Uterus (tissue), 4 donors: ENCODE results near the gene NRG3. TPM values are rescaled to one million over a fixed set of nuclear protein-coding genes. Genes with fewer than 3 reads are reported as not detected.

Source experiments
- DNase-seq, 2 donors: peaks; one replicate each; pipeline ENCODE4 v3.0.0-alpha.2; 2019 to 2020
- H3K27ac ChIP-seq, 2 donors: fragments of 200-600 bp; sonication (generic); 1 replicate in 1 of 2; 2 replicates in 1 of 2; pipeline ENCODE4 v1.5.1; 2016 to 2018
- H3K27me3 ChIP-seq, 2 donors: fragments of 200-600 bp; sonication (generic); one replicate each; pipeline ENCODE4 v1.5.1; 2018 to 2019; ENCODE audit warnings: control low read depth in 1 of 2
- H3K36me3 ChIP-seq, 2 donors: fragments of 200-600 bp; sonication (generic); one replicate each; pipeline ENCODE4 v1.5.1; 2019; ENCODE audit warnings: control low read depth in 1 of 2
- H3K4me1 ChIP-seq, 2 donors: fragments of 200-600 bp; sonication (generic); one replicate each; pipeline ENCODE4 v1.5.1; 2018 to 2019; ENCODE audit warnings: control low read depth in 1 of 2
- H3K4me3 ChIP-seq, 2 donors: fragments of 200-600 bp; sonication (generic); 1 replicate in 1 of 2; 2 replicates in 1 of 2; pipeline ENCODE4 v1.5.1; 2018 to 2019; ENCODE audit warnings: mild to moderate bottlenecking in 1 of 2
- H3K9me3 ChIP-seq, 2 donors: fragments of 200-600 bp; sonication (generic); one replicate each; pipeline ENCODE4 v1.5.1; 2019; ENCODE audit warnings: control low read depth in 1 of 2
- CTCF ChIP-seq, 4 experiments: fragments of 200-600 bp in 2 of 4; fragments of 450-650 bp in 2 of 4; sonication (generic) in 2 of 4; IDR thresholded peaks; one replicate each; pipeline ENCODE4 v1.5.1; 2016 to 2019; ENCODE audit warnings: antibody characterized with exemption in 4 of 4, mild to moderate bottlenecking in 2 of 4, moderate library complexity in 1 of 4
- POLR2A ChIP-seq, 2 donors: fragments of 450-650 bp; IDR thresholded peaks; one replicate each; pipeline ENCODE4 v1.6.1; 2016; ENCODE audit warnings: antibody characterized with exemption in 2 of 2, mild to moderate bottlenecking in 1 of 2, moderate library complexity in 1 of 2
- intact Hi-C: fragments of 100-400 bp; cut with DNase I; formaldehyde crosslinking; loops from one replicate; pipeline ENCODE4 v1.15.1; 2023; ENCODE audit warnings: low total_unique reads
- total RNA-seq, 4 donors: library from RNA; depleted of rRNA in 3 of 4; stranded (reverse); fragments of >200 nt in 3 of 4; gene quantifications; one replicate each; pipeline versions ENCODE4 v1.1.0 to v1.2.4, GENCODE V29; 2014 to 2023
- donor health status: DM: yes; HTN: yes; CAD: no.

Gene NRG3
- 1 to 10 TPM in 1 of 4 donors, under 1 TPM in 1, not detected in 2; 0.27 to 1.0 TPM for total RNA-seq

DNA sequence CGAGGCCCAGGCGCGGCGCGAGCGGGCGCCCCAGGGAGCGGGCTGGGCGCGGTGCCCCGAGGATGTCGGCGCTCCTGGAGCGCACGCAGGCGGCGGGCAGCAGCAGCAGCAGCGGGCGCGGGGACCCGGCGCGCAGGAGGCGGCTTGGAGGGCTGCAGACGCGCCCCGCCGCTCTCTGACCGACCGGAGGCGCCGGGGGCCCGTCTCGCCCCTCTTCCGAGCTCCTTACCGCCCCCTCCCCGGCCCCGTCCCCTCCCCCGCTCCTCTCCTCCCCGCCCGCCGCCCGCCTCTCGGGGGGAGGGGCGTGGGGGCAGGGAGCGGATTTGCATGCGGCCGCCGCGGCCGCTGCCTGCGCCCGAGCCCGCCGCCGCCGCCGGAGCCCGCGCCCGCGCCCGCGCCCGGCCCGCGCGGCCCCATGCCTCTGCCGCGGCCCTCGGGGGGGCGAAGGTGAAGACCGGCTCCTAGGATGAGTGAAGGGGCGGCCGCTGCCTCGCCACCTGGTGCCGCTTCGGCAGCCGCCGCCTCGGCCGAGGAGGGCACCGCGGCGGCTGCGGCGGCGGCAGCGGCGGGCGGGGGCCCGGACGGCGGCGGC lies at the start of gene NRG3:
Gene NRG3 (plus strand): TSS at position 320 of the 592 bp plus-strand sequence.
- Histone ChIP-seq H3K36me3 (no peaks in the 10 kb centered on the region), H3K27ac (no peak within 1 kb of the TSS), H3K27me3 (peaks cover 4 to 26% of the 10 kb centered on the region in 2 donors), H3K9me3 (no peaks in the 10 kb centered on the region), H3K4me1 (peaks cover 0 to 15% of the 10 kb centered on the region in 2 donors), H3K4me3 (no peak within 1 kb of the TSS)
- intact Hi-C loops, result no loop called here
- TF ChIP-seq POLR2A (IDR thresholded peaks at IDR 0.05) (no peak), CTCF (IDR thresholded peaks at IDR 0.05) (no peak)
- no peak for DNase-seq

- TF ChIP-seq POLR2A (IDR thresholded peaks at IDR 0.05) (no peak), CTCF (IDR thresholded peaks at IDR 0.05) (no peak)
- Histone ChIP-seq H3K27ac (no peak overlapping the region), H3K27me3 (no peaks in the 10 kb centered on the region), H3K36me3 (no peaks in the 10 kb centered on the region), H3K4me3 (no peak overlapping the region), H3K9me3 (no peaks in the 10 kb centered on the region), H3K4me1 (no peaks in the 10 kb centered on the region)
- no peak for DNase-seq
- intact Hi-C loops, result no loop called here
Observed at GRCh38 chr10:81828251-81828650, 46.7 kb upstream of the NRG3 start.

DNA sequence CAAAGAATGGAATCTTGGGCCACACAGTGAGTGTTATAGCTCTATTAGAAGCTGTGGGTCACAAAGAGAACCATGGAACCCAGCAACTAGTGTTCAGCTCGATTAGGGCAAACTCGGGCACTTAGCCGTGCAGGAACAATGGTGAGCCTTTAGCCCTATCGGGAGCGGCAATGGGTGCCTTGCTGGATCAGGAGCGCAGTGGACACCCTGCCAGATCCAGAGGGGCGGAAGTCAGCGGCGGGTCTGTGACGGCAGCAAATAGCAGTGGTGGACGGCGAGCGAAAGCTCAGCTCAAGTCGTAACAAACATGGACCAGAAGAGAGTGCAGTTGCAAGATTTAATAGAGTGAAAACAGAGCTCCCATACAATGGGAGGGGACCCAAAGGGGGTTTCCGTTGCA lies 43.9 kb upstream of the NRG3 start:
- H3K27me3 ChIP-seq, result no peaks in the 10 kb centered on the region
- TF ChIP-seq CTCF (IDR thresholded peaks at IDR 0.05) (no peak), POLR2A (IDR thresholded peaks at IDR 0.05) (no peak)
- H3K27ac ChIP-seq, result no peak overlapping the region
- H3K4me1 ChIP-seq, result no peaks in the 10 kb centered on the region
- no peak overlapping the region for H3K4me3 ChIP-seq
- intact Hi-C loops, result no loop called here
- H3K36me3 ChIP-seq, result no peaks in the 10 kb centered on the region
- DNase-seq, result no peak
- no peaks in the 10 kb centered on the region for H3K9me3 ChIP-seq

DNA sequence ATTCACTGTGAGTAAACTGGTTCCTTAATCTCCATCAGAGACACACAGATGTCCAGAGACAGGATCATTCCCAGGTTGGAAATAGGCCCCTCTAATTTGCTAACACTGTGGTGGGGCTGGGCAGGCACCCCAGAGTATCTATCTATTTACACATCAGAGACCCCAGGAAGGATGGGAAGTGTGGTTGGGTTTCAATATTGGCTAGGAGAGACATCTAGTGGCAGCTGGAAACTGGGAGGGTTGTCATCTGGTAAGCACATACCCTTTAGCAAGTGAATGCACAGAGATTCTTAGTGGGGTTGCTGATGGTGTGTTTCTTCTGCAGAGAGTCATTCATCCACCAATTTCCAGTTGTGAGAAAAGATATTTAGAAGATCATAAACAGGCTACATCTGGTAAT lies 36.0 kb upstream of the NRG3 start:
- intact Hi-C loops, result no loop called here
- no peak overlapping the region for H3K27ac ChIP-seq

DNA sequence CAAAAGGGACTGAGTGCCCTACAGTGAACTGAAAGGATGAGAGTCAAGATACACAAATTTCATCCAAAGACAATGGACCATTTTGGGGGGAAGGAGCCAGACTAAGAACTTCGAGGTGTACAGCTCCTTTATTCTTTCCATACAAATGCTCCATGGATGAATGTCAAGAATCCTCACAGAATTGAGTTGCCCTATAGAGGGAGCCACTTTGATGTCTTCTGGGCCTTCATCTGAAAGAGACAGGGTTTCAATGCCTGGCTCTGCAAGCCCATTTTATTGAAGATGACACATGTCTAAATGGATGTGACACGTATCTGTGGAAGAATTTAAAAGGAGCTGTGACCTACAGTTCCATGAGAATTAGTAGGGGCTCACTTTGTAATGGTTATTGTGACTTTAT lies 32.0 kb upstream of the NRG3 start:
- no peaks in the 10 kb centered on the region for H3K4me1 ChIP-seq
- H3K27ac ChIP-seq, result no peak overlapping the region
- no peaks in the 10 kb centered on the region for H3K36me3 ChIP-seq
- no peaks in the 10 kb centered on the region for H3K27me3 ChIP-seq
- intact Hi-C loops, result no loop called here
- TF ChIP-seq POLR2A (IDR thresholded peaks at IDR 0.05) (no peak), CTCF (IDR thresholded peaks at IDR 0.05) (no peak)
- H3K9me3 ChIP-seq, result no peaks in the 10 kb centered on the region
- no peak overlapping the region for H3K4me3 ChIP-seq
- no peak for DNase-seq

More for the DNA sequence above, 36.0 kb upstream of the NRG3 start:
- Histone ChIP-seq H3K4me3 (no peak overlapping the region), H3K36me3 (no peaks in the 10 kb centered on the region), H3K4me1 (no peaks in the 10 kb centered on the region), H3K9me3 (no peaks in the 10 kb centered on the region), H3K27me3 (no peaks in the 10 kb centered on the region)
- no peak for TF ChIP-seq POLR2A (IDR thresholded peaks at IDR 0.05)
- DNase-seq, result no peak

DNA sequence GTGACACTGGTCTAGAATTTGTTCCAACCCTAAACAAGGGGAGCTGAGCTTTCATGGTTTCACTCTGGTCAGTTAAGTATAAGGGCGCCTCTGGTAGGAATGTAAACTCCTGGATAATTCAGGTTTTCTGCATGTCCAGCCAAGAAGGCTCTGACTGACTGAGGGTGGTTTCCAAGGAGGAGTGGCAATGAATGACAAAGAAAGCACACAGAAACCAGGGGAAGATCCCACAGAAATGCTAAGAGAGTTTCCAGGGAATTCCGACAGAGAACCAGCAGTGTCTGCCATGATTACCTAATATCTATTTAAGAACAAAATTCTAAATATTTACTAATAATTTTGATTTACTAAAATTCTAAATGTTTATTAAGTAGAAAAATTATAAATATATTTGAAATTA lies 27.3 kb upstream of the NRG3 start:
- Histone ChIP-seq H3K36me3 (no peaks in the 10 kb centered on the region), H3K27ac (no peak overlapping the region), H3K9me3 (no peaks in the 10 kb centered on the region), H3K4me3 (no peak overlapping the region), H3K4me1 (no peaks in the 10 kb centered on the region), H3K27me3 (no peaks in the 10 kb centered on the region)
- intact Hi-C loops, result no loop called here
- TF ChIP-seq CTCF (IDR thresholded peaks at IDR 0.05) (no peak), POLR2A (IDR thresholded peaks at IDR 0.05) (no peak)
- DNase-seq, result no peak
